A549 (cell line): ENCODE data around the gene ATP5F1E. TPM values are rescaled to one million over a fixed set of nuclear protein-coding genes. Genes with fewer than 3 reads are reported as not detected.

Experiments used
- ATAC-seq, 2 experiments: fragments of 200-7000 bp in 1 of 2; fragments of >200 bp in 1 of 2; cut with Nextera tagmentation in 1 of 2; cut with Tn5 transposase in 1 of 2; 3 replicates each; pipeline versions ENCODE4 v1.8.0 to v1.9.1; 2018 to 2020; ENCODE audit warnings: mild to moderate bottlenecking in 1 of 2, moderate library complexity in 1 of 2
- CTCF ChIA-PET: fragments of 300-600 bp; sonication (Branson Sonifier 250); formaldehyde crosslinking; extraction: SDS; loops from one replicate; lab custom pipeline; 2021; ENCODE audit warnings: antibody characterized with exemption, inconsistent platforms; lab: Yijun Ruan, JAX
- POLR2A ChIA-PET: fragments of 350-600 bp; formaldehyde crosslinking; extraction: SDS; loops from one replicate; lab custom pipeline; 2021; ENCODE audit warnings: antibody characterized with exemption, inconsistent platforms; lab: Yijun Ruan, JAX
- DNase-seq, 2 experiments: peaks; one replicate each; pipeline versions ENCODE4 v3.0.0 to v3.0.0-alpha.2; 2011 to 2016; ENCODE audit warnings: low read depth in 1 of 2, low spot score in 1 of 2
- FAIRE-seq: peaks from 2 replicates; lab custom pipeline; 2011; peaks lifted over from hg19 to GRCh38; lab: Jason Lieb, UNC
- H3K27ac ChIP-seq, 2 experiments: fragments of >200 bp; sonication (Bioruptor Twin); formaldehyde crosslinking; 3 replicates each; pipeline ENCODE4 v1.5.1; 2016 to 2017
- H3K4me1 ChIP-seq: fragments of >200 bp; sonication (Bioruptor Twin); formaldehyde crosslinking; 3 replicates; pipeline ENCODE4 v1.6.1; 2016
- H3K4me2 ChIP-seq: fragments of >200 bp; sonication (Bioruptor Twin); formaldehyde crosslinking; 3 replicates; pipeline ENCODE4 v1.6.1; 2016
- H3K4me3 ChIP-seq: fragments of >200 bp; sonication (Bioruptor Twin); formaldehyde crosslinking; 3 replicates; pipeline ENCODE4 v1.5.1; 2016
- H3K9me3 ChIP-seq: fragments of >200 bp; sonication (Bioruptor Twin); formaldehyde crosslinking; 3 replicates; pipeline ENCODE4 v1.6.1; 2016
- CBX2 ChIP-seq: fragments of 200-600 bp; sonication (generic); IDR thresholded peaks from 2 replicates; pipeline ENCODE4 v1.6.1; 2016; ENCODE audit warnings: low read depth, mild to moderate bottlenecking, borderline replicate concordance
- CBX8 ChIP-seq: fragments of 200-600 bp; sonication (generic); IDR thresholded peaks from 2 replicates; pipeline ENCODE4 v1.6.1; 2016
- CEBPB ChIP-seq, 2 experiments: fragments of >200 bp in 1 of 2; sonication (Bioruptor Twin) in 1 of 2; formaldehyde crosslinking in 1 of 2; IDR thresholded peaks; 2 replicates each; pipeline ENCODE4 v1.6.1; 2012 to 2016
- CHD4 ChIP-seq: fragments of 200-600 bp; sonication (generic); IDR thresholded peaks from 2 replicates; pipeline ENCODE4 v1.6.1; 2016; ENCODE audit warnings: antibody characterized with exemption, mild to moderate bottlenecking, borderline replicate concordance
- EP300 ChIP-seq, 2 experiments: fragments of >200 bp; sonication (Bioruptor Twin); formaldehyde crosslinking; IDR thresholded peaks; 2 replicates in 1 of 2; 3 replicates in 1 of 2; pipeline ENCODE4 v1.6.1; 2016 to 2017
- FOSL2 ChIP-seq, 2 experiments: fragments of 450-650 bp in 1 of 2; fragments of >200 bp in 1 of 2; sonication (Bioruptor Twin) in 1 of 2; formaldehyde crosslinking; IDR thresholded peaks; 2 replicates each; pipeline versions ENCODE4 v1.5.0 to v1.6.1; 2016 to 2020; ENCODE audit warnings: mild to moderate bottlenecking in 1 of 2, moderate library complexity in 1 of 2
- FOXS1 ChIP-seq: fragments of 250-450 bp; sonication (Bioruptor Pico); IDR thresholded peaks from 2 replicates; pipeline ENCODE4 v1.5.0; 2020; ENCODE audit warnings: mild to moderate bottlenecking, moderate library complexity
- HDAC2 ChIP-seq: fragments of 200-600 bp; sonication (generic); IDR thresholded peaks from 2 replicates; pipeline ENCODE4 v1.6.1; 2016
- HMGXB4 ChIP-seq: fragments of 250-450 bp; sonication (Bioruptor Pico); IDR thresholded peaks from 2 replicates; pipeline ENCODE4 v1.5.0; 2021; ENCODE audit warnings: mild to moderate bottlenecking, moderate library complexity, borderline replicate concordance
- HOXB5 ChIP-seq: fragments of 250-450 bp; sonication (Bioruptor Pico); IDR thresholded peaks from 2 replicates; pipeline ENCODE4 v1.5.0; 2020; ENCODE audit warnings: mild to moderate bottlenecking, moderate library complexity
- JUNB ChIP-seq: fragments of >200 bp; sonication (Bioruptor Twin); formaldehyde crosslinking; IDR thresholded peaks from 2 replicates; pipeline ENCODE4 v1.6.1; 2016
- MAFK ChIP-seq: fragments of 450-650 bp; IDR thresholded peaks from 2 replicates; pipeline ENCODE4 v1.6.1; 2014; ENCODE audit not compliant: partially characterized antibody
- MAX ChIP-seq: IDR thresholded peaks from 2 replicates; pipeline ENCODE4 v1.6.1; 2012
- RAD21 ChIP-seq, 2 experiments: fragments of >200 bp in 1 of 2; sonication (Bioruptor Twin) in 1 of 2; formaldehyde crosslinking in 1 of 2; IDR thresholded peaks in 1 of 2; conservative IDR thresholded peaks in 1 of 2; 2 replicates in 1 of 2; 3 replicates in 1 of 2; pipeline ENCODE4 v1.6.1; 2012 to 2018; ENCODE audit warnings: inconsistent platforms in 1 of 2
- RARB ChIP-seq: fragments of 250-450 bp; sonication (Bioruptor Pico); IDR thresholded peaks from 2 replicates; pipeline ENCODE4 v1.8.0; 2021; ENCODE audit warnings: mild to moderate bottlenecking, moderate library complexity
- REST ChIP-seq: fragments of 200-600 bp; sonication (generic); IDR thresholded peaks from 2 replicates; pipeline ENCODE4 v1.6.1; 2016; ENCODE audit warnings: antibody characterized with exemption, mild to moderate bottlenecking, moderate library complexity
- RFX5 ChIP-seq: fragments of 450-650 bp; IDR thresholded peaks from 2 replicates; pipeline ENCODE4 v1.7.1; 2014; ENCODE audit warnings: antibody characterized with exemption, mild to moderate bottlenecking, moderate library complexity
- SMC3 ChIP-seq: fragments of >200 bp; sonication (Bioruptor Twin); formaldehyde crosslinking; IDR thresholded peaks from 3 replicates; pipeline ENCODE4 v1.6.1; 2018; ENCODE audit warnings: inconsistent platforms
- SREBF2 ChIP-seq: fragments of 450-650 bp; IDR thresholded peaks from 2 replicates; pipeline ENCODE4 v1.6.1; 2014; ENCODE audit warnings: mild to moderate bottlenecking, moderate library complexity
- USF2 ChIP-seq: fragments of 450-650 bp; IDR thresholded peaks from 2 replicates; pipeline ENCODE4 v1.6.1; 2014; ENCODE audit warnings: antibody characterized with exemption
- ZNF302 ChIP-seq: fragments of 250-450 bp; sonication (Bioruptor Pico); IDR thresholded peaks from 2 replicates; pipeline ENCODE4 v1.9.0; 2021; ENCODE audit warnings: inconsistent platforms, mild to moderate bottlenecking, moderate library complexity
- ZSCAN20 ChIP-seq: fragments of 250-450 bp; sonication (Bioruptor Pico); IDR thresholded peaks from 2 replicates; pipeline ENCODE4 v1.8.0; 2022; ENCODE audit warnings: mild to moderate bottlenecking, moderate library complexity
- WGBS: methylation state at CpG from one replicate; pipeline ENCODE4 v1.1.6; 2017; ENCODE audit errors: missing lambda C conversion rate; 5-methylcytosine and 5-hydroxymethylcytosine counted together
- polyA plus RNA-seq, 4 experiments: library from polyadenylated mRNA; depleted of rRNA in 3 of 4; stranded (reverse); fragments of >200 nt; fragmentation: RNase III in 1 of 4; extraction: RNeasy Plus Mini Kit Qiagen cat#74134 plus additional on column Dnase treatment in 1 of 4; gene quantifications; 2 replicates in 3 of 4; 3 replicates in 1 of 4; pipeline ENCODE4 v1.2.3, GENCODE V29; 2011 to 2017

ATP5F1E gene
- polyA plus RNA-seq, 2 of the 4 experiments (the other 2 are of a cell fraction) = 84.9 to 108 TPM

- 19% methylated on average over 4 of the region's 4 CpGs for WGBS
- no peaks in the 10 kb centered on the region for H3K9me3 ChIP-seq
- no peak overlapping the region for H3K4me3 ChIP-seq
- ChIA-PET CTCF (interaction anchor here (1.3 to 2.8 kb wide), 4 partner anchors 12 to 379 kb away, joined by 3 to 9 read pairs (median 4); no protein-coding TSS in a partner anchor), POLR2A (no interaction called here)
- TF ChIP-seq RFX5 (no peak), JUNB (no peak), ZSCAN20 (no peak), EP300 (IDR thresholded peaks at IDR 0.05) (no peak), MAX (no peak), ZNF302 (CRISPR knock-in tag) (no peak), CEBPB (IDR thresholded peaks at IDR 0.05) (no peak), CHD4 (no peak), REST (no peak), HMGXB4 (CRISPR knock-in tag) (no peak), MAFK (no peak), HOXB5 (CRISPR knock-in tag) (no peak), FOXS1 (CRISPR knock-in tag) (no peak), HDAC2 (no peak), CBX2 (no peak), USF2 (no peak), RAD21 (conservative IDR thresholded peaks at IDR 0.05 in 1 of 2, IDR thresholded peaks at IDR 0.05 in 1 of 2) (no peak), RARB (CRISPR knock-in tag) (no peak), SREBF2 (no peak), CBX8 (no peak)
- H3K4me1 ChIP-seq = peaks cover 6% of the 10 kb centered on the region; the same call in 1 of the 3 replicates
- no peak overlapping the region for H3K27ac ChIP-seq
- DNase-seq (no peak), FAIRE-seq (no peak), ATAC-seq (no peak)
- H3K4me2 ChIP-seq = no peak overlapping the region
Observed at GRCh38 chr20:59075934-59076508, 43.9 kb upstream of the ATP5F1E start.

GRCh38 chr20:59074456-59074855 lies 42.3 kb upstream of the ATP5F1E start:
- no peak for DNase-seq
- Histone ChIP-seq H3K9me3 (no peaks in the 10 kb centered on the region), H3K27ac (no peak overlapping the region), H3K4me2 (no peak overlapping the region), H3K4me1 (peaks cover 6% of the 10 kb centered on the region; the same call in 1 of the 3 replicates), H3K4me3 (no peak overlapping the region)
- 3% methylated on average over 3 of the region's 3 CpGs for WGBS
- CTCF ChIA-PET = interaction anchor here (1.0 to 2.8 kb wide), 2 partner anchors 13 to 381 kb away, joined by 4 to 9 read pairs; no protein-coding TSS in a partner anchor
- FAIRE-seq = no peak
- ATAC-seq = no peak
- POLR2A ChIA-PET = no interaction called here
- TF ChIP-seq FOSL2 (IDR thresholded peaks at IDR 0.05) (peak; percentile 33; the same call in 1 of the 2 replicates), FOSL2 (CRISPR knock-in tag; IDR thresholded peaks at IDR 0.05) (peak; percentile 68; the same call in 1 of the 2 replicates), SMC3 (no peak)
